GDM1 (cell line): Measurements from ENCODE around the gene WDTC1.

Experiments used
- DNase-seq: peaks from one replicate; lab custom pipeline; 2025; lab: John Stamatoyannopoulos, UW

Gene WDTC1

GRCh38 chr1:27301582-27302199, 67.3 kb downstream of the WDTC1 start:
- DNase-seq, result no peak

GRCh38 chr1:27302612-27303011, 68.2 kb downstream of the WDTC1 start:
- DNase-seq, result no peak

- DNase-seq, result no peak
Observed at GRCh38 chr1:27303509-27303908, 69.1 kb downstream of the WDTC1 start.

- DNase-seq, result no peak
Observed at GRCh38 chr1:27306071-27306470, 71.6 kb downstream of the WDTC1 start.

GRCh38 chr1:27306892-27307761, 72.7 kb downstream of the WDTC1 start:
- no peak for DNase-seq

GRCh38 chr1:27307874-27308598, 73.6 kb downstream of the WDTC1 start:
- no peak for DNase-seq

GRCh38 chr1:27314169-27314568, 79.7 kb downstream of the WDTC1 start:
- DNase-seq, result no peak

GRCh38 chr1:27314737-27315136, 80.3 kb downstream of the WDTC1 start:
- no peak for DNase-seq

- DNase-seq, result no peak
Observed at GRCh38 chr1:27316860-27317259, 82.4 kb downstream of the WDTC1 start.

GRCh38 chr1:27318136-27318535, 83.7 kb downstream of the WDTC1 start:
- DNase-seq, result no peak

- no peak for DNase-seq
Observed at GRCh38 chr1:27318596-27318995, 84.2 kb downstream of the WDTC1 start.

- peak; percentile 98 for DNase-seq
Observed at GRCh38 chr1:27321813-27322568, 87.6 kb downstream of the WDTC1 start, which contains the start of gene TMEM222. TSS of gene TMEM222 (plus strand) at chr1:27322163. CDS start at chr1:27322198, 35 bp downstream.

- DNase-seq, result no peak
Observed at GRCh38 chr1:27322569-27323240, 88.3 kb downstream of the WDTC1 start.

- no peak for DNase-seq
Observed at GRCh38 chr1:27325286-27325685, 90.9 kb downstream of the WDTC1 start.

GRCh38 chr1:27327964-27328363, 93.5 kb downstream of the WDTC1 start:
- no peak for DNase-seq

GRCh38 chr1:27330786-27331185, 96.4 kb downstream of the WDTC1 start:
- DNase-seq, result no peak

- no peak for DNase-seq
Observed at GRCh38 chr1:27331426-27331825, 97.0 kb downstream of the WDTC1 start.

GRCh38 chr1:27331922-27332321, 97.5 kb downstream of the WDTC1 start:
- no peak for DNase-seq

GRCh38 chr1:27332536-27333281, 98.3 kb downstream of the WDTC1 start:
- DNase-seq, result peak; percentile 18

- DNase-seq, result no peak
Observed at GRCh38 chr1:27333717-27334279, 99.4 kb downstream of the WDTC1 start.
